GDM1 (cell line): ENCODE measurements around the gene GAS2L2.
A peak's percentile ranks its signal among the peaks of the same experiment; 100 is the strongest.

Source experiments
- DNase-seq: peaks from one replicate; lab custom pipeline; 2025; lab: John Stamatoyannopoulos, UW

The GAS2L2 gene

DNA sequence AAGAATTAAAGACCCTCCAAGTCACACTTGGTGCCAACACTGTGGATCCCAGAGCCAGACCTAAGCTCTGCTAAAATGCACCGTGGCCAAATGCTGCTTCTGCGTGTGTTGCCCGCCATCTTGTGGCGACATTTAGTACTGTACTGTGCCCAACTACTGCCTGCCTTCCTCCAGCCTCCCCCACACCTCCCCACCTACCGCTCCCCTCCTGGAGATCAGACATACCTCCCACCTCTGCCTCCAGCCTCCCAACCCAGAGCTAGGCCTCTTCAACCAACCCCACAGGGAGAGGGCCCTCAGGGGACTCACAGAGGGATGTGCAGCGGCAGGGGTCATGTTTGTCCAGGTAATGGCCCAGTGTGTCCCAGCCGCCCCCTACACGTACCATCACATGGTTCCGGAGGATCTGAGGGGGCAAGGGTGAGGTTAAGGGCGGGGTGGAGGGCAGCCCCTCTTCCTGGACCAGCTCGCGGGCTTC lies 5.5 kb downstream of the GAS2L2 start:
- DNase-seq: peak; percentile 68

DNA sequence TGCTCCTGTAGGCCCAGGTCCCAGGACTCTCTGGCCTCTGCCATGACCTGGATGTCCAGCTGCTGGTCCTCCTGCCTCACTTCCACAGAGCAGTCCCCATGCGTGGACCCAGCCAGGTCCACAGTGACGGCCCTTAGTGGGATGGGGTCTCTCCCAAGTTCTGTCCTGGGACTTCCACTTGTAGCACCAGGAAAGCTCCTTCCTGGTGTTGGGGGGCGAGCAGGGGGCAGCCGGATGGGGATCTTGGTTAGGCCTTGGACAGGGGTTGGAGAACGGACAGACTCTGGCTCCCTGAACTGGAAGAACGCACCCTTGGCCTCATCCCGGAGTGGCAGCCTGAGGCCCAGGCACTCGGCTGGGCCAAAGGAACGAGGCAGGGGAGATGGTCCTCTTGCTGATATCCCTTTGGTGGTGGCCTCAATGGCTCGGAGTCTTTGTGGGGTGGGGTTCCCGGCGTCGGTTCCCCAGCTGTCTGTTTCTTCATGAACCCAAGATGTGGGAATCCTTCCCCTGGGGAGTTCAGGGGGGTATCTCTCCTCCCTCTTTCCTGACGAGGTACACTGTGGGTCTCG lies 7.2 kb downstream of the GAS2L2 start:
- DNase-seq: no peak

DNA sequence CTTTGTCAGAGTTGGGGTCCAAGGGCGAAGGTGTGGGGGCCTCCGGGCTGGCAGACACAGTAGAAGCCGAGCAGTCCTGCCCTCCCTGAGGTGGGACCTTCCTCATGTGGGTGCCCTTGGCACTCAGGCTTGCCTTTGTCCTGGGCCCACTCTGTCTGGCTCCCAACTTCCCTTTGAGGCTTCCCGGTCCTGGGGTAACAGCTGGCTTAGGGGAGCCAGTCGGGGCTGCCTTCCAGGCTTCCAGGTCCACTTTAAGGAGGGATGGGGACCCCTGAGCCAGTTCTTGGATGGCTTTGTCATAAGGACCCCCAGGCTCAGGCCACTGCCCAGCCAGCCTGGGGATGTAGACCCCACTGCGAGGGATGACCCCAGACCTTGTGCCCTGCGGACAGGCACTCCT lies 7.8 kb downstream of the GAS2L2 start:
- no peak for DNase-seq

DNA sequence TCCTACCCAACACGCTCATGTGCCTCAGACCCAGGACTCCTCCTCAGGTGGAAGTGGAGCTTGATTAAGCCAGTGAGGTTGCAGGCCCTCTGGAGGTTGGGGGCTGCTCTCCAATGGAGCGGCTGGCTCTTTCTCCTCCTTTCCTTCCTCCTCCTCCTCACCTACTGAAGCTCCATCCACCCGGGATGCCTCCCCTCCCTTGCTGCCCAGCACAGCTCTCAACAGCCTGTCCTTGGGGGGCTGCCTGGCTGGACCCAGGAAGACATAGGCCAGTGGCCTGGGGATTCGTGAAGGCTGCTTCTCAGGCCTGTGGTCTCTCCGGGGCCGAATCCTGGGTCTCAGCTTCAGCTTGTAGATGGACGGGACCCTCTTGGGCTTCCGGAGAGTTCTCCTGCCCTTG lies 8.2 kb downstream of the GAS2L2 start:
- no peak for DNase-seq

- peak; percentile 44 for DNase-seq
Observed at GRCh38 chr17:35743626-35744328, 9.3 kb downstream of the GAS2L2 start.

DNA sequence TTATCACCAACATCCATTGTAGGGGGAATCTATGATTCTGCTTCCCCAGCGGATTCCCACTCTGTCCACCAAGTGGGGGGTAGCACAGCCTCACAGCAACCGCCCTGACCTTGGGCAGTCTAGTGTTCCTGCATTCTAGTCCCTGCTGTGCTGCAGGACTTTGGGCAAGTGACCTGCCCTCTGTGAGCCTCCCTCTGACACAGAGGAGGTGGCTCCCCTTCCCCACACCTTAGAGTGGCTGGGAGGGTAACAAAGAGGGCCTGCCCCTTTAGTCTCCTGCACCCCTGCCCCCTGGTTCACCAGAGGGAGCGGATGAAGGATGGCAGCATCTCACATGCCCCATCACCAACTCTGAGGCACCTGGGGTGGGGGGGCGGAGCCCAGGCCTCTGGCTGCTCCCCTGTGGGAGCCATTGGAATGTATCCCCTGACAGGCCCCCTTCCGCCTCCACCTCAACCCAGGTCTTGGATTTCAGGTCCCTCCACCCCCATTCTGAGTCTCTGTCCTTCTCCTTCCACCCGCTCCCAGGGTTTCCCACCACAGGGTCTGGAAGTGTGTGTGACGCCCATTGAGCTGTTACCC lies 10.1 kb downstream of the GAS2L2 start:
- DNase-seq: no peak

GRCh38 chr17:35742496-35742895 lies 10.5 kb downstream of the GAS2L2 start:
- no peak for DNase-seq

- DNase-seq: no peak
Observed at GRCh38 chr17:35740997-35741931, 11.8 kb downstream of the GAS2L2 start.

- no peak for DNase-seq
Observed at GRCh38 chr17:35740216-35740615, 12.8 kb downstream of the GAS2L2 start.

DNA sequence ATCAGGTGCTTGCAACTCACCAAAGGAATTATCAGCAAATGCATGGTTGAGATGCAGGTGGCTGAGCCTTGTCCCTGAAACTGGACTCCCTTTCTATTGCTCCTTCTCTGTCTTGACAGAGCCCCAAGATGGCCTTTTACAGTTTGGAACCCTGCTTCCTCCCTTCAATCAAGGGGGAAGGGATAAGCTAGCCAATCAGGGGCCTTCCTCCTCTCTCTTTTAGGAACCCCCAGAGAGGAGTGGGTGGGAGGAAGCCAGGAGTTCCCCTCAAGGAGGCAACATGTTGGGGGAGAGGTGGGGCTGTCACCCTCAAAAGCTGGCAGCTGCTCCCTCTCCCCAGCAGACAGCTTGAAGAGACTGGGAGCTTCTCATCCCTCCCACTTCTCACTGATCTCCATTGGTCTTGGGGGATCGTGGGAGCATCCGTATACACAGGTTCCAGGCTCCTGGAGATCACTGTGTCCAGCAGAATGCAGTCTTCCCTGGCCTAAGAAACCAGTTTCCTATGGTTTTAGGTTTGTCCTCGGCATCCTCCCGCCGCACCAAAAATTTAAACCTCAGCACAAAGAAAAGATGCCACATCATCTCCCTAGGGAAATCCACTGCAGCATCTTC lies 14.4 kb downstream of the GAS2L2 start:
- DNase-seq: no peak

DNA sequence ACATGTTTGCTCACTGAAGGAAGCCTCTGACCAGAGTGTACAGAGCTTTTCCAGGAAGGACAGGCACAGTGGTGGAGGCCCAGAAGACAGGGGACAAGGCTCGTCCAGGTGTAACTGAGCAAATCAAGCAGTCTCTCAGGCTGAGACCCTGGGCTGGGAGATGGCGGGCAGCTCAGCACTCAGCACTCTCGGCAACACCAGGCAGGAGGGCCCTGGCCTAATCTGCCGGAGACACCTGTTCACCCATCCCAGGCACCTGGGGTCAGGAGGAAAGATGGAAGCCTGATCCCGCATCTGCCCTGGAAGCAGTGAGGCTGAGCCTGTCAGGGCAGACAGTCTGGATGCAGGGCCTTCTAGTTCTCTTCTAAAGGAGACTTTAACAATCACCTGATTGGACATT lies 16.8 kb downstream of the GAS2L2 start:
- no peak for DNase-seq

GRCh38 chr17:35735036-35735805 lies 17.8 kb downstream of the GAS2L2 start:
- DNase-seq: no peak

DNA sequence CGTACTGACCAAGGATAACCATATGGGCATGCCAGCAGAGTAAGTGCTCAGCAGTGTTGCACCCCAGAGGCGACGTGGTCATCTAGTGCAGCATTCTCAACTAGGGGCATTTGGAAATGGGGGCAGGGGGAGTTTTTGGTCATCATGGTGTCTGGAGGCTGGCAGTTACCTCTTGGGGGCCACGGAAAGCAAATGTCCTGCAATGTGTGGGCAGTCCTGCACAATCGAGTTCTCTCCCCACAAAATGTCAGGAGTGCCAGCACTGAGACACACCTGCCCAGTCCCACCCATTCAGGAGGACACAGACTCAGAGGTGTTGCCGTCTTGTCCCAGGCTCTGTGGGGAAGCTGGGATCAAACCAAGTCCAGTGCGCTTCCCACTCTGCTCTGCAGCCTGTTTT lies 18.6 kb downstream of the GAS2L2 start:
- DNase-seq: no peak

- DNase-seq: no peak
Observed at GRCh38 chr17:35733366-35733765, 19.7 kb downstream of the GAS2L2 start.

- no peak for DNase-seq
Observed at GRCh38 chr17:35732806-35733136, 20.3 kb downstream of the GAS2L2 start.

DNA sequence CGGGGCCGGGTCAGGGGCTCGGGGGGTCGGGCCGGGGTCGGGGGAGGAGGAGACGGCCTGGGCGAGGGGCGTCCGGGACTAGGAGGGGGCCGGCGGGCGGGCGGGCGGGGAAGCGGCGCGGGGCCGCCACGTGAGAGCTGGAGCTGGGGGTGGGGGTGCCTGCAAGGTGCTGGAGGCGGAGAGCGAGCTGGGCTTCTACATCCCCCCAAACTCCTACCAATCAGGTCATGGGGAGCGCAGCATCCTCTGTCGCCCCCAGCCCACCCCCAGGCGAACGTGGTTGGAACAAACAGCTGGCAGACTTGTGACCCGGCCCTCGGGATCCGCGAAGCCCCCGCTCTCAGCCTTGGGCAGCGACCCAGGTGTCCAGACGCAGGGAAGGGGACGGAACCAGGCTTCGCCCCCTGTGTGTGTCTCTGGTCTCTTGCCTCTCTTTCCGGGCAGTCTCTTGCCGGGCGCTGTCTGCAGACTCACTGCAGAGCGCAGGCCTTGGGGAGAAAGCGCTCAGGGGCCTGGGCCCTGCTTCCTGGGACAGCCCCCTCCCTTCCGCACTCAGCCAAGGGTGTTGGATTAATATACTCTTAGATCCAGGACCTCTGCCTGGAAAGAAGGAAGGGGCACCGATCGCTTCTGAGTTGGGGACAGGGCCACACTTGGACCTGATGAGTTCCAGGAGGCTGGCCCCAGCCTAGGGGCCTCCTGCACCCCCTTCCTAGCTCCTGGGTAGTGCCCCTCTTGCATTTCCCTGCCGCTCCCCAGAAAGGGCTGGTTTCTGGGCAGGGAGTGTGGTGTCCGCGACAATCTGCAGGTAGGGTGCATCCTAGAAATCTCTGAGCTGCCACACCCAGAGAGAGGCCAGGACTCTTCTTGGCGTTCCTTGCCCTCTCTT lies 20.9 kb downstream of the GAS2L2 start:
- no peak for DNase-seq

DNA sequence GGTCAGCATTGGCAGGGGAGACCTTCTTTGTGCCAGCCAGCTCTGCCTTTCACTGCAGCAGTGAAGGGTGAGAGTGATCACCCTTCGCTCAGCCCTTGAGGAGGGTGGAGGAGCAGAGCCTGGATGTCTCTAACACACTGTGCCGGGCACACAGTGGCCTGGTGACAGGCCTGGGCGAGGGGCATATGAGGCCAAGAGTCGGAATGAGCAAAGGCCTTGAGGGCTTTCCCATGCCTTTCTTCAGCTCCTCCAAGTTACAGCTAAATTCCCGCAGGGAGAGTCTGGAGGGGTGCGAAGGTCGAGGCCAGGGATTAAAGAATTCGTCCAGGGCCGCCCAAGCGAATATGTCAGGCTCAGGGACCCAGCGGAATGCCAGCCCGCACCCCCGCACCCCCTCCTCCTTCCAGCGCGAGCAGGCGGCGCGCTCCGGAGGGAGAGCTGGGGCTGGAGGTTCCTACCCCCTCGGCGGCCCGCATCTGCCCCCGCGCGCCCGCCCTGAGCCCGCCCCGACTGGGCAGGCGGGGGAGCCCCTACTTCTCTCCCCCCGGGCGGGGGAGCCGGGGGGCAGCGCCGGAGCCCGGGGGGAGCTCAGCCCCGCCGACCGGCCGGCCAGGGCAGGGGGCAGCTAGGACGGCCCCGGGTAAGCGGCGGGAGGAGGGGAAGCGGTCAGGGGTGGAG lies 21.7 kb downstream of the GAS2L2 start, which contains the start of gene RASL10B:
RASL10B (plus strand) TSS at position 401 of the 678 bp plus-strand sequence. CDS start 3,546 bp downstream, outside the sequence.
- no peak for DNase-seq

GRCh38 chr17:35730400-35731005 lies 22.5 kb downstream of the GAS2L2 start:
- no peak for DNase-seq

- DNase-seq: no peak
Observed at GRCh38 chr17:35729405-35729833, 23.6 kb downstream of the GAS2L2 start.
